ENCODE measurements around the gene IKZF3. TPM values are rescaled to one million over a fixed set of nuclear protein-coding genes. Genes with fewer than 3 reads are reported as not detected.
A peak's percentile ranks its signal among the peaks of the same experiment; 100 is the strongest.
"Not testable (repeated sequence)": the region's sequence is repeated elsewhere in the genome, so short reads cannot be mapped to it uniquely, and the experiment has no call there.

The IKZF3 gene
- polyA plus RNA-seq, 1 donor (not counting 4 experiments of a cell fraction or from before 2014, with no cell fraction given): not detected

DNA sequence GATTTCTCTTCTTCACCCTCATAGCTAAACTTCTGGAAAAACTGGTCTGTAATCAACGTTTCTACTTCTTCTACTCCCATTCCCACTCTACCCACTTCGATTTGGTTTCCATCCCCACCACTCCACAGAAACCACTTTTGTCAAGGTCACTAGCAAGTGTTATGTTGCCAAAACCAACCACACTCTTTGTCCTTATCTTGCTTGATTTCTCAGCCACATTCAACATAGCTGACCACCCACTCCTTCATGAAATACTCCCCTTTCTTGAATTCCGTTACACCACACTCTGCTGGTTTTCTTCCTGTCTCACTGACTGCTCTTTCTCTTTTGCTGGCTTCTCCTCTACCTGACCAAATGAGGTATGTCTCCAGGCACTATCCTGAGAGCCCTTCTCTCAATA, 11.9 kb downstream of the IKZF3 start:
- Histone ChIP-seq H3K9me3 (ENCODE audit: control insufficient read depth, low read depth, low read length) (no peaks in the 10 kb centered on the region), H3K4me1 (ENCODE audit: control insufficient read depth, extremely low read depth, insufficient read depth, low read length) (no peaks in the 10 kb centered on the region), H3K9ac (ENCODE audit: control insufficient read depth, extremely low read depth, insufficient read depth, low read length) (no peak overlapping the region), H3K27ac (ENCODE audit: control insufficient read depth, insufficient read depth, low read length) (no peak overlapping the region), H3K4me3 (ENCODE audit: control insufficient read depth in 2 of 3, extremely low read depth in 1 of 3, insufficient read depth in 2 of 3, low read depth in 1 of 3, low read length in 3 of 3) (no peak overlapping the region), H3K4me2 (ENCODE audit: control insufficient read depth, extremely low read depth, insufficient read depth, low read depth, low read length) (no peak overlapping the region), H3K36me3 (ENCODE audit: control insufficient read depth in 2 of 2, extremely low read depth in 1 of 2, insufficient read depth in 2 of 2, low read length in 2 of 2) (no peaks in the 10 kb centered on the region), H3K27me3 (ENCODE audit: control insufficient read depth, extremely low read depth, insufficient read depth, low read length) (peaks cover 29% of the 10 kb centered on the region), H3K79me2 (ENCODE audit: control insufficient read depth, insufficient read depth, low read length) (no peaks in the 10 kb centered on the region), H4K20me1 (ENCODE audit: control insufficient read depth, extremely low read depth, insufficient read depth, low read length) (no peaks in the 10 kb centered on the region), H3K9me1 (ENCODE audit: control insufficient read depth, extremely low read depth, insufficient read depth, low read length) (no peaks in the 10 kb centered on the region), H2AFZ (ENCODE audit: control insufficient read depth, low read length) (no peak overlapping the region)
- FAIRE-seq (peak; percentile 13), DNase-seq (ENCODE audit: low read depth, low spot score) (no peak)
- no peak for TF ChIP-seq EZH2 (IDR thresholded peaks at IDR 0.05; ENCODE audit: low read length)
- dilution Hi-C loops (cut with MboI; ENCODE audit: extremely low pct_ligation_motif_present, low sequenced_read_pairs): no loop called here

DNA sequence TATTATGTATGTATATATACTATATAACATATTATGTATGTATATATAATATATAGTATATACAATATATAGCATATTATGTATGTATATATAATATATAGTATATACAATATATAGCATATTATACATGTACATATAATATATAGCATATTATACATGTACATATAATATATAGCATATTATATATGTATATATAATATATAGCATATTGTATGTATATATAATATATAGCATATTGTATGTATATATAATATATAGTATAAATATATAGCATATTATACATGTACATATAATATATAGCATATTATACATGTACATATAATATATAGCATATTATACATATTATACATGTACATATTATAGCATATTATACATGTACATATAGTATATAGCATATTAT, 13.9 kb downstream of the IKZF3 start:
- H3K27ac ChIP-seq (ENCODE audit: control insufficient read depth, insufficient read depth, low read length); H3K9ac ChIP-seq (ENCODE audit: control insufficient read depth, extremely low read depth, insufficient read depth, low read length); H3K4me3 ChIP-seq (ENCODE audit: control insufficient read depth in 2 of 3, extremely low read depth in 1 of 3, insufficient read depth in 2 of 3, low read depth in 1 of 3, low read length in 3 of 3); dilution Hi-C loops (cut with MboI; ENCODE audit: extremely low pct_ligation_motif_present, low sequenced_read_pairs); H3K9me3 ChIP-seq (ENCODE audit: control insufficient read depth, low read depth, low read length); FAIRE-seq; H3K4me1 ChIP-seq (ENCODE audit: control insufficient read depth, extremely low read depth, insufficient read depth, low read length); H2AFZ ChIP-seq (ENCODE audit: control insufficient read depth, low read length); DNase-seq (ENCODE audit: low read depth, low spot score); H3K4me2 ChIP-seq (ENCODE audit: control insufficient read depth, extremely low read depth, insufficient read depth, low read depth, low read length); H3K36me3 ChIP-seq (ENCODE audit: control insufficient read depth in 2 of 2, extremely low read depth in 1 of 2, insufficient read depth in 2 of 2, low read length in 2 of 2); H4K20me1 ChIP-seq (ENCODE audit: control insufficient read depth, extremely low read depth, insufficient read depth, low read length); H3K9me1 ChIP-seq (ENCODE audit: control insufficient read depth, extremely low read depth, insufficient read depth, low read length); H3K79me2 ChIP-seq (ENCODE audit: control insufficient read depth, insufficient read depth, low read length): not testable (repeated sequence)
- peaks cover 40% of the 10 kb centered on the region for H3K27me3 ChIP-seq (ENCODE audit: control insufficient read depth, extremely low read depth, insufficient read depth, low read length)

DNA sequence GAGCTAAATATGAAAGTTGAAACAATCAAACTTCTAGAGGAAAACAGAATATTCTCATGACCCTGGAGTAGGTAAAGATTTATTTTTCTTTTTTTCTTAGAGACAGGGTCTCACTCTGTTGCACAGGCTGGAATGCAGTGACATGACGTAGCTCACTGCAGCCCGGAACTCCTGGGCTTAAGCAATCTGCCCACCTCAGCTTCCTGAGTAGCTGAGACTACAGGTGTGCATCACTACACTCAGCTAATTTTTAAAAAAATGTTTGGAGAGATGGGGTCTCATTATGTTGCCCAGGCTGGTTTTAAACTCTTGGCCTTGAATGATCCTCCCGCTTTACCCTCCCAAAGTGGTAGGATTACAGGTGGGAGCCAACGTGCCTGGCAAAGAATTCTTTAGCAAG, 15.5 kb downstream of the IKZF3 start:
- DNase-seq (ENCODE audit: low read depth, low spot score) (no peak), FAIRE-seq (no peak)
- Histone ChIP-seq H3K4me1 (ENCODE audit: control insufficient read depth, extremely low read depth, insufficient read depth, low read length) (no peaks in the 10 kb centered on the region), H2AFZ (ENCODE audit: control insufficient read depth, low read length) (no peak overlapping the region), H3K27me3 (ENCODE audit: control insufficient read depth, extremely low read depth, insufficient read depth, low read length) (peaks cover 37% of the 10 kb centered on the region), H4K20me1 (ENCODE audit: control insufficient read depth, extremely low read depth, insufficient read depth, low read length) (no peaks in the 10 kb centered on the region), H3K27ac (ENCODE audit: control insufficient read depth, insufficient read depth, low read length) (no peak overlapping the region), H3K4me2 (ENCODE audit: control insufficient read depth, extremely low read depth, insufficient read depth, low read depth, low read length) (no peak overlapping the region), H3K9me1 (ENCODE audit: control insufficient read depth, extremely low read depth, insufficient read depth, low read length) (no peaks in the 10 kb centered on the region), H3K4me3 (ENCODE audit: control insufficient read depth in 2 of 3, extremely low read depth in 1 of 3, insufficient read depth in 2 of 3, low read depth in 1 of 3, low read length in 3 of 3) (no peak overlapping the region), H3K79me2 (ENCODE audit: control insufficient read depth, insufficient read depth, low read length) (no peaks in the 10 kb centered on the region), H3K36me3 (ENCODE audit: control insufficient read depth in 2 of 2, extremely low read depth in 1 of 2, insufficient read depth in 2 of 2, low read length in 2 of 2) (no peaks in the 10 kb centered on the region), H3K9ac (ENCODE audit: control insufficient read depth, extremely low read depth, insufficient read depth, low read length) (no peak overlapping the region), H3K9me3 (ENCODE audit: control insufficient read depth, low read depth, low read length) (no peaks in the 10 kb centered on the region)
- TF ChIP-seq, protein P1, sequence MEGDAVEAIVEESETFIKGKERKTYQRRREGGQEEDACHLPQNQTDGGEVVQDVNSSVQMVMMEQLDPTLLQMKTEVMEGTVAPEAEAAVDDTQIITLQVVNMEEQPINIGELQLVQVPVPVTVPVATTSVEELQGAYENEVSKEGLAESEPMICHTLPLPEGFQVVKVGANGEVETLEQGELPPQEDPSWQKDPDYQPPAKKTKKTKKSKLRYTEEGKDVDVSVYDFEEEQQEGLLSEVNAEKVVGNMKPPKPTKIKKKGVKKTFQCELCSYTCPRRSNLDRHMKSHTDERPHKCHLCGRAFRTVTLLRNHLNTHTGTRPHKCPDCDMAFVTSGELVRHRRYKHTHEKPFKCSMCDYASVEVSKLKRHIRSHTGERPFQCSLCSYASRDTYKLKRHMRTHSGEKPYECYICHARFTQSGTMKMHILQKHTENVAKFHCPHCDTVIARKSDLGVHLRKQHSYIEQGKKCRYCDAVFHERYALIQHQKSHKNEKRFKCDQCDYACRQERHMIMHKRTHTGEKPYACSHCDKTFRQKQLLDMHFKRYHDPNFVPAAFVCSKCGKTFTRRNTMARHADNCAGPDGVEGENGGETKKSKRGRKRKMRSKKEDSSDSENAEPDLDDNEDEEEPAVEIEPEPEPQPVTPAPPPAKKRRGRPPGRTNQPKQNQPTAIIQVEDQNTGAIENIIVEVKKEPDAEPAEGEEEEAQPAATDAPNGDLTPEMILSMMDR (optimal IDR thresholded peaks at IDR 0.05 in 1 of 3, IDR thresholded peaks at IDR 0.05 in 1 of 3, conservative IDR thresholded peaks at IDR 0.05 in 1 of 3; ENCODE audit: extremely low read depth in 1 of 3, insufficient read depth in 2 of 3, low read length in 3 of 3): no peak
- TF ChIP-seq EZH2 (IDR thresholded peaks at IDR 0.05; ENCODE audit: low read length): no peak
- dilution Hi-C loops (cut with MboI; ENCODE audit: extremely low pct_ligation_motif_present, low sequenced_read_pairs): no loop called here

Measured in keratinocyte (primary cell).